CD4-positive, alpha-beta T cell treated with Interleukin-15 for 1 hour (primary cell): Measurements from ENCODE around the gene SLC25A31.

Experiments
- DNase-seq: peaks from one replicate; pipeline ENCODE4 v3.0.0-alpha.2; 2020

Gene SLC25A31

GRCh38 chr4:127730142-127730913 lies at the start of gene SLC25A31:
TSS of gene SLC25A31 (plus strand) at chr4:127730400. CDS start at chr4:127730546, 146 bp downstream.
- DNase-seq: no peak

- DNase-seq: no peak
Measured at GRCh38 chr4:127685292-127685691, 44.9 kb upstream of the SLC25A31 start.

DNA sequence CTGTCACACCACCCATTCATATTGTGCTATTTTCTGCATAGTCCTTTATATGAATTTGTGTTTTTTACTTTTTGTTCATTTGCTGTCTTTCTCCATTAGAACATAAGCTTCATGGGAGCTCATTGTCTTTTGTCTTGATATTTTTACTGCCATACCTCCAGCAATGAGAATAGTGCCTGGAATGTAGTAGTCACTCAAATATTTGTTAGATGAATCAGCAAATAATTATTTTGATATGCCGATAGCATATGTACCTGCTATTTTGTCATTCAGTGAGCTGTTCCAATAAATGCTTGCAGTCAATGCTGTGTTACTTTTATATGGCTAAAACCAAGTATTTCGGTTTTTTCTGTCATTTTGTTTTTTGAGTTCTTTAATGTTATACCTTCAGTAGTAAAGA lies 43.5 kb upstream of the SLC25A31 start:
- no peak for DNase-seq

- no peak for DNase-seq
Measured at GRCh38 chr4:127687580-127687979, 42.6 kb upstream of the SLC25A31 start.

DNA sequence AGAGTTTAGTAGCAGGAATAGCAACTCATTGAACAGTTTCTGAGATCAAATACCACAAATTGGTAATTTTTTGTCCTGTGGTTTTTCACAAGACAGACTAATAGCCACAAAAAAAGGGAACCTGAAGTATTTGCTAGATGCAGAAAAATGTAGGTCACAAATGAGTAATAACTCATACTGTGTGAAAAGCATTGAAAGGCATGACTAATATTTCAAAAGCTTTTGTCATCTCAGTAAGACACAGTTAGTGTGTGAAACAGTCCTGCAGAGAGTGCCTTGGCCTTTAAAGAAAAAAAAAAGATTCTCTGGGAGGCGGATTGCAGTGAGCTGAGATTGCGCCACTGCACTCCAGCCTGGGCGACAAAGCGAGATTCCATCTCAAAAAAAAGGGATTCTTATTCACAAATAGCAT lies 31.4 kb upstream of the SLC25A31 start:
- DNase-seq: no peak

GRCh38 chr4:127708985-127709384 lies 21.2 kb upstream of the SLC25A31 start:
- no peak for DNase-seq

DNA sequence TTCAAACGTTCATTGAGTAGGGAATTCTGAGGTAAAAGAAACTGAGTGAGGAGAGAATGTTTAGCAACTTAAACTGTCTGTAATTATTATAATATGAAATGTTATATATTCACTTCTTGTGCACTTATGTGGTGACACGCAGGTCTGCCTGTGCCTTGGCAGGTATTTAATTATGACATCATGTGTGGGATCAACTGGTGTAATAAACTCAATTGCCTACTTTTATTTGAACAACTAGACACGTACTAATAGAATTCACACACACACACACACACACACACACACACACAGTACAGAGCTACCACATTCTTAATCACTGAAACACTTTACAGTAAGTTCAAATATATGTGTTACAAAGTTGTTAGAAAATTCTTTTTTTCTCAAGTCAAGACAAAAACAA lies 20.7 kb upstream of the SLC25A31 start:
- no peak for DNase-seq

GRCh38 chr4:127731406-127731805 lies 1.2 kb downstream of the SLC25A31 start:
- no peak for DNase-seq

GRCh38 chr4:127732623-127733328 lies 2.6 kb downstream of the SLC25A31 start:
- DNase-seq: no peak

- no peak for DNase-seq
Measured at GRCh38 chr4:127734976-127735375, 4.8 kb downstream of the SLC25A31 start.

GRCh38 chr4:127737295-127737694 lies 7.1 kb downstream of the SLC25A31 start:
- no peak for DNase-seq

GRCh38 chr4:127741247-127741646 lies 11.0 kb downstream of the SLC25A31 start:
- no peak for DNase-seq

- DNase-seq: no peak
Measured at GRCh38 chr4:127747883-127748282, 17.7 kb downstream of the SLC25A31 start.

GRCh38 chr4:127748957-127749356 lies 18.8 kb downstream of the SLC25A31 start:
- DNase-seq: no peak

DNA sequence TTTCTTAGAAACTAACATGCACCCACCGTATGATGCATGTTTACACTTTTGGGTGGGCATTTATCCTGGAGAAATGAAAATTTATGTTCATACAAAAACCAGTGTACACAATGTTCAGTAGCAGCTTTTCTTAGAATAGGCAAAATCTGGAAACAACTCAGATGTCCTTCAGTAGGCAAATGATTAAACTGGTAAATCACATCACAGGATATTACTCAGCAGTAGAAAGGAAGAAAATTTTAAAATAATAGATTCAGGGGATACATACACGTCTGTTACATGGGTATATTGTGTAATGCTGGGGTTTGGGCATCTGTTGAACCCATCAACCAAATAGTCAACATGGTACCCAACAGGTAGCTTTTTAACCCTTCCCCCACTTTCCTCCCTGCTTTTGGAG lies 26.7 kb downstream of the SLC25A31 start:
- DNase-seq: no peak

- no peak for DNase-seq
Measured at GRCh38 chr4:127759228-127759820, 29.1 kb downstream of the SLC25A31 start.

DNA sequence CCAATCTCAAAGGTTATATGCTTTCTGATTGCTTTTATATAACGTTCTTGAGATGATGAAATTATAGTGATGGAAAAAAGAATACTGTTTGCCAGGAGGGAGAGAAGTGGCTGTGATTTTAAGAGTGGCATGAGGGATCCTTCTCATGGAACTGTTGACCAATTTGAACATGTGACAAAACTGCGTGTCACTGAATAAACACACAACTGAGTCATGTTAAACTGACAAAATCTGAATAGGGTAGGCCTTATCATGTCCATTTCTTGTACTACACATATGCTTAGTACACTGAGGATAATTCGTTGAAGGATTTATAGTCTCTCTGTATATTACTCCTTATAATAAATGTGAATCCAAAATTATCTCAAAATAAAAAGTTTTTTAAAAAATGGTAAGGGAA lies 29.7 kb downstream of the SLC25A31 start:
- DNase-seq: no peak

DNA sequence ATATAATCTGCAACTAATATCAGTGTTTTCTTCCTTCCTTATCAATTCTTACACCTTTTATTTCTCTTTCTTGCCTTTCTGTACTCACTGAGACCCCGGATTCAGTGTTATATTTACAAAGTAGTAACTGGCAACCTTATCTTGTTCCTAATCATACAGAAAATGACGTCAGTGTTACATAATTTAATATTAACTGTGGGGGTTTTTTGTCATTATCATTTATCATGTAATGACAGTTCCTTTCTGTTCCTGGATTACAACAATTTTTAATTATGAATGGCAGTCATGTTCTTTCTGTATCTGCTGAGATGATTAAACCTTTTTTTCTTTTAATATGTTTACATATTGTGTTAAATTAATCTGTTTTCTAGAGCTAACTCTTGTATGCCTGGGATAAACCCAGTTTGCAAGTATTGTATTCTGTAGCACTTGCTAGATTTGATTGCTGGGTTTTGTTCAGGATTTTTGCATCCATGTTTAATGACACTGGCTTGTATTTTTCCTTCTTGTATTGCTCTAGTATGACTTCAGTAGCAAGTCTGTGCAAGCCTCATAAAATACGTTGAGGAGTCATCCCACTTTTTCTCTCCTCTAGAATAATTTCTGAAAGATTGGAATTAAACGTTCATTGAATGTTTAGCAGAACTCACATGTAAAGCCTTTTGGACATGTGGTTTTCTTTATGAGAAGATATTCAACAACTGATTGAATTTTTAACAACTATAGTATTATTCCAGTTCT lies 41.5 kb downstream of the SLC25A31 start:
- DNase-seq: no peak

DNA sequence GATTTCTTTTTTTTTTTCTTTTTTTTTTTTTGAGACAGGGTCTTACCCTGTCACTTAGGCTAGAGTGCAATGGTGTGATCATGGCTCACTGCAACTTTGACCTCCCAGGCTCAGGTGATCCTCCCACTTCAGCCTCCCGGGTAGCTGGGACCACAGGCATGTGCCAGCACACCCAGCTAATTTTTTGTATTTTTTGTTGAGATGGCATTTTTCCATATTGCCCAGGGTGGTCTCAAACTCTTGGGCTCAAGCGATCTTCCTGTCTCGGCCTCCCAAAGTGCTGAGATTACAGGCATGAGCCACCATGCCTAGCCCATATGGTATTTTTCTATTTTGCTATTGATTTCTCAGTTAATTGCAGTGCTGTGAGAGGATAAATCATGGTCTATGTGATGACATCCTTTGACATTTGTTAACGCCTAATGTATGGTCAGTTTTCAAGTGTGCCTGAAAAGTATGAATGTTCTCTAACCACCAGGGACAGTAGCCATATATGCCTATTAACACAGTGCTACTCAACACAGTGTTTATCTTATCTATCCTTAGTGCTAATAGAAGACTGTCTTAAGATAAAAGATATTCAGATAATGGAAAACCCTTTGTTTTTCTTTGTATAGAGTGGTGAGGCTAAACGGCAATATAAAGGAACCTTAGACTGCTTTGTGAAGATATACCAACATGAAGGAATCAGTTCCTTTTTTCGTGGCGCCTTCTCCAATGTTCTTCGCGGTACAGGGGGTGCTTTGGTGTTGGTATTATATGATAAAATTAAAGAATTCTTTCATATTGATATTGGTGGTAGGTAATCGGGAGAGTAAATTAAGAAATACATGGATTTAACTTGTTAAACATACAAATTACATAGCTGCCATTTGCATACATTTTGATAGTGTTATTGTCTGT lies 42.8 kb downstream of the SLC25A31 start:
- no peak for DNase-seq

GRCh38 chr4:127775843-127776242 lies 45.6 kb downstream of the SLC25A31 start:
- no peak for DNase-seq

- DNase-seq: no peak
Measured at GRCh38 chr4:127776620-127777019, 46.4 kb downstream of the SLC25A31 start.

GRCh38 chr4:127777487-127777886 lies 47.3 kb downstream of the SLC25A31 start:
- no peak for DNase-seq
